CD4-positive, alpha-beta memory T cell (primary cell): ENCODE data around the gene UBAC1. TPM values are rescaled to one million over a fixed set of nuclear protein-coding genes. Genes with fewer than 3 reads are reported as not detected.

ENCODE experiments used
- polyA plus RNA-seq, 2 donors: library from polyadenylated mRNA; unstranded; fragments of 300-500 nt; fragmentation: Illumina TruSeq; gene quantifications; one replicate each; pipeline ENCODE4 v1.2.3, GENCODE V29; 2021
- total RNA-seq, 2 experiments: library from RNA; stranded (reverse); gene quantifications; one replicate each; pipeline ENCODE4 v1.2.3, GENCODE V29; 2021

Gene UBAC1
- total and polyA plus RNA-seq, 4 experiments from 2014 or later, result 23.0 to 32.8 (median 28.1) TPM

Other genes with a start within 250 kb of the UBAC1 start
- 10 to 100 TPM; 40.6 to 51.7 TPM for gene CAMSAP1, start 53.8 kb downstream of the UBAC1 start, total RNA-seq
- gene CAMSAP1, start 53.8 kb downstream of the UBAC1 start, polyA plus RNA-seq, result 1 to 10 TPM in 1 of 2 donors, under 1 TPM in 1; 0.76 to 4.4 TPM
- 10 to 100 TPM; 11.5 to 12.2 TPM for gene NACC2, start 133.9 kb upstream of the UBAC1 start, total RNA-seq
- 1 to 10 TPM in 1 of 2 donors, under 1 TPM in 1; 0.58 to 2.6 TPM for gene NACC2, start 133.9 kb upstream of the UBAC1 start, polyA plus RNA-seq
- gene TMEM250, start 157.5 kb upstream of the UBAC1 start, total RNA-seq, result 10 to 100 TPM; 52.1 to 55.8 TPM
- 10 to 100 TPM; 46.7 to 67.3 TPM for gene TMEM250, start 157.5 kb upstream of the UBAC1 start, polyA plus RNA-seq
- not detected for gene LHX3, start 243.8 kb upstream of the UBAC1 start, total RNA-seq
- gene LHX3, start 243.8 kb upstream of the UBAC1 start, polyA plus RNA-seq, result not detected